LNCaP clone FGC (cell line): ENCODE measurements around the gene BCAT1.

Source experiments
- DNase-seq: peaks from one replicate; pipeline ENCODE4 v3.0.0-alpha.2; 2011; ENCODE audit warnings: low read depth
- H3K4me3 ChIP-seq: 2 replicates; pipeline ENCODE4 v1.5.1; 2011; ENCODE audit warnings: mild to moderate bottlenecking, low read depth, low read length, control low read depth
- TF ChIP-seq, protein P1 (sequence below): IDR thresholded peaks from 2 replicates; pipeline ENCODE4 v1.5.1; 2012; ENCODE audit warnings: mild to moderate bottlenecking; ENCODE audit not compliant: control insufficient read depth, insufficient read depth; ENCODE audit errors: extremely low read depth

The BCAT1 gene

GRCh38 chr12:24905431-24905830 lies 43.5 kb downstream of the BCAT1 start:
- TF ChIP-seq, protein P1, sequence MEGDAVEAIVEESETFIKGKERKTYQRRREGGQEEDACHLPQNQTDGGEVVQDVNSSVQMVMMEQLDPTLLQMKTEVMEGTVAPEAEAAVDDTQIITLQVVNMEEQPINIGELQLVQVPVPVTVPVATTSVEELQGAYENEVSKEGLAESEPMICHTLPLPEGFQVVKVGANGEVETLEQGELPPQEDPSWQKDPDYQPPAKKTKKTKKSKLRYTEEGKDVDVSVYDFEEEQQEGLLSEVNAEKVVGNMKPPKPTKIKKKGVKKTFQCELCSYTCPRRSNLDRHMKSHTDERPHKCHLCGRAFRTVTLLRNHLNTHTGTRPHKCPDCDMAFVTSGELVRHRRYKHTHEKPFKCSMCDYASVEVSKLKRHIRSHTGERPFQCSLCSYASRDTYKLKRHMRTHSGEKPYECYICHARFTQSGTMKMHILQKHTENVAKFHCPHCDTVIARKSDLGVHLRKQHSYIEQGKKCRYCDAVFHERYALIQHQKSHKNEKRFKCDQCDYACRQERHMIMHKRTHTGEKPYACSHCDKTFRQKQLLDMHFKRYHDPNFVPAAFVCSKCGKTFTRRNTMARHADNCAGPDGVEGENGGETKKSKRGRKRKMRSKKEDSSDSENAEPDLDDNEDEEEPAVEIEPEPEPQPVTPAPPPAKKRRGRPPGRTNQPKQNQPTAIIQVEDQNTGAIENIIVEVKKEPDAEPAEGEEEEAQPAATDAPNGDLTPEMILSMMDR: no peak
- DNase-seq: no peak
- no peak overlapping the region for H3K4me3 ChIP-seq

DNA sequence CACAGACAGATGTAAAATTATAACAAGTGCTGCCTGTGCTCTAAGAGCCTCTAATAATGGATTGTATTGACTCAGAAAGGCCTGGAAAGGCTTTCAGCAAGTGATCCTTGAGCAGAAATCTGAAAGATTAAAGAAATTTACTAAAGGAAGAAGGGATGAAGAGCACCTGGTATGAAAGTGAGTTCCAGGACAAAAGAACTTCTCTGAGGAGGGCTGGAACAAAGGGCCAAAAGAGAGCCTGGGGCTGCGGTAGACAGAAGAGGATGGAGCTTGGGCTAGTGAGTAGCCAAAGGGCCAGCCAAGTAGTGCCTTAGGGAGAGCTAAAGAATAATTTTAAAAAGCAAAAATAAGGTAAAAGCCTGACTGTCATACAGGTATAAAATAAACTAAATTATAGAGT lies 44.0 kb downstream of the BCAT1 start:
- DNase-seq: no peak
- TF ChIP-seq, protein P1: no peak
- no peak overlapping the region for H3K4me3 ChIP-seq

DNA sequence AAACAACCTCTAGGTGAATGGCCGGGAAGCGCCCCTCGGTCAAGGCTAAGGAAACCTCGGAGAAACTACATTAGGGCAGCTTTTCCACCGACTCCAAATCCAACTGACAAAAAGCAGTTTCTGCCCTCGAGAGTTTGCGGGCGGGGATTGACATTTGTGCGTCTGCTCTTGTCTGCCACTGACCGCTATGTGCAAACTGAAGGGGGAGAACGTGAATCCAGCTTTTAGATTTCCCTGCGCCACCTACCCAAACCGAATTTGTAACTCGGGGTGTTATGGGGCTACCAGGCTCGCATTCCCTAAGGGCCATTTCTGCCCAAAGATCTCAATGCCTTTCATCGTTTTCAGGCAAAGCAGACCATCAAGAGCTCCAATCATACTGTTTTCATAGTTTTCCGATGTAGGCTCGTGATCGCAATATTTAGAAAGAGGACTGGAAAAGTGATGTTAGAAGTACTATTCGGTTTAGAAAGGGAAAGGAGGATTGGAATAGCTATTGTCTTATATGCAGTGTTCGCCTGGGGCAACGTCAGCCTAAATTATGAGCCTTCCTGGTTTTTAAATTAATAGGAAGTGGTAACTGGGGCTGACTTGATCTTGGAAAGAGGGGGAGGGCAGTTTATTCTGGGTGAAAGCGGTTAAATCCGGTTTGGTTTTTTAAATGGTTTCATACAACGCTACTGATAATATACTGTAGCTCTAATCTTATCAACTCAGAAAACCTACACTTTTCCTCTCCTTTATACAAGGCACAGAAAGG lies 45.4 kb downstream of the BCAT1 start:
- DNase-seq: no peak
- TF ChIP-seq, protein P1: no peak
- no peak overlapping the region for H3K4me3 ChIP-seq

GRCh38 chr12:24902511-24903328 lies 46.2 kb downstream of the BCAT1 start:
- DNase-seq: no peak
- H3K4me3 ChIP-seq: no peak overlapping the region
- TF ChIP-seq, protein P1: no peak

- no peak for DNase-seq
- TF ChIP-seq, protein P1: no peak
- no peak overlapping the region for H3K4me3 ChIP-seq
Measured at GRCh38 chr12:24901576-24902461, 47.1 kb downstream of the BCAT1 start.

GRCh38 chr12:24900196-24900595 lies 48.7 kb downstream of the BCAT1 start:
- H3K4me3 ChIP-seq: no peak overlapping the region
- TF ChIP-seq, protein P1: no peak
- no peak for DNase-seq
